B cell (primary cell): ENCODE data around the gene DNAAF5.

Experiments used
- CTCF ChIP-seq: fragments of 200-600 bp; IDR thresholded peaks from one replicate; pipeline ENCODE4 v1.8.0; 2022; ENCODE audit warnings: antibody characterized with exemption, mild to moderate bottlenecking
- EZH2 ChIP-seq: IDR thresholded peaks from 2 replicates; pipeline ENCODE4 v1.6.1; 2012; ENCODE audit warnings: borderline replicate concordance, low read depth, mild to moderate bottlenecking, moderate library complexity, low read length; ENCODE audit not compliant: insufficient read depth, poor library complexity, severe bottlenecking

DNA sequence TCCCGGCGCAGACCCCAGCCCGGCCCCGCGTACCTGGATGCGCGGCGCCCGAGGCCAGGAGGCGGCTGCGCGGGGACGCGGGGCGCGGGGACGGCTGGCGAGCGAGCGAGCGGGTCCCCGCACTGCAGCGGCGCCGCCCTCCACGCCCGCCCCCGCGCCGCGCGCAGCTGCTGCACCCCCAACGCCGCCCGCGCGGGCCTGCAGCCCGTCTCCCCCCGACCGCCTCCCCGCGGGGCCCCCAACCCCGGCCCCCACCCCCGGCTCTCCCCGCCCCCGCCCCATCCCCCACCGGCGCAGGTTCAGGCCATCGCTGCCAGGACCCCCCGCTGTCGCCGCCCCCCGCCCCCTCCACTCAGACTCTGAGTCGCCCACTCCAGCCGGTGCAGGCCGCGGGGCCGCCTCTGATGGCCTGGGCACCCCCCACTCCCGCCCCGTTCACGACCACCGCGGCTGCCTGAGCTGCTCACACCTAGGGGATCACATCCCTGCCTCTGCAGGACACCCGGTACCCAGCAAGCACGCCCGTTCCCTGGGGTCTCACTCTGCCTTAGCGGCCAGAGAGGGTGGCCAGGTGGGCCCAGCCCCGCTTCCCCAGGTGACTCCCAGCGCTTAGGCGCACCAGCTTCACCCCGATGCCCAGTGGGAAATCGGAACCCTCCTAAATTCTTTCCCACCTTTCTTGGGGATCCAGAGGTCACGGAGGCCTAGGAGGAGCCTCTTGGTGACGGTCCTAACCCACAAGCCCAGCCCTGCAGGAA lies 13.9 kb upstream of the DNAAF5 start:
- TF ChIP-seq CTCF (no peak), EZH2 (no peak)
